Activated CD8-positive, alpha-beta memory T cell treated with anti-CD3 and anti-CD28 coated beads for 4 hours (primary cell): ENCODE results near the gene EFCAB12.
"Not testable (repeated sequence)": the region's sequence is repeated elsewhere in the genome, so short reads cannot be mapped to it uniquely, and the experiment has no call there.

Experiments
- DNase-seq, 2 donors: peaks; one replicate each; pipeline ENCODE4 v3.0.0-alpha.2; 2020; ENCODE audit warnings: low read depth in 2 of 2

The EFCAB12 gene

GRCh38 chr3:129421236-129421883, 7.1 kb downstream of the EFCAB12 start:
- no peak for DNase-seq

GRCh38 chr3:129419476-129419875, 9.0 kb downstream of the EFCAB12 start:
- no peak for DNase-seq

- DNase-seq, result no peak
Measured at GRCh38 chr3:129418041-129418973, 10.1 kb downstream of the EFCAB12 start.

GRCh38 chr3:129417326-129417725, 11.1 kb downstream of the EFCAB12 start:
- DNase-seq, result no peak

GRCh38 chr3:129416415-129416814, 12.0 kb downstream of the EFCAB12 start:
- DNase-seq, result no peak

GRCh38 chr3:129415830-129416229, 12.6 kb downstream of the EFCAB12 start:
- DNase-seq, result no peak

- no peak for DNase-seq
Measured at GRCh38 chr3:129415378-129415777, 13.1 kb downstream of the EFCAB12 start.

- no peak for DNase-seq
Measured at GRCh38 chr3:129413687-129414506, 14.5 kb downstream of the EFCAB12 start.

GRCh38 chr3:129413238-129413637, 15.2 kb downstream of the EFCAB12 start:
- DNase-seq, result not testable (repeated sequence)

GRCh38 chr3:129412542-129413198, 15.8 kb downstream of the EFCAB12 start:
- DNase-seq, result no peak

GRCh38 chr3:129410971-129411370, 17.5 kb downstream of the EFCAB12 start:
- no peak for DNase-seq

- DNase-seq, result no peak
Measured at GRCh38 chr3:129409541-129409940, 18.9 kb downstream of the EFCAB12 start.

- DNase-seq, result no peak
Measured at GRCh38 chr3:129404610-129405009, 23.8 kb downstream of the EFCAB12 start.

- no peak for DNase-seq
Measured at GRCh38 chr3:129404130-129404529, 24.3 kb downstream of the EFCAB12 start.

GRCh38 chr3:129403450-129403849, 25.0 kb downstream of the EFCAB12 start:
- no peak for DNase-seq

GRCh38 chr3:129402616-129403015, 25.8 kb downstream of the EFCAB12 start:
- DNase-seq, result no peak

- DNase-seq, result no peak
Measured at GRCh38 chr3:129402210-129402609, 26.2 kb downstream of the EFCAB12 start.

GRCh38 chr3:129399895-129400357, 28.5 kb downstream of the EFCAB12 start:
- DNase-seq, result no peak

- peak; percentile 48 to 62 for DNase-seq
Measured at GRCh38 chr3:129399145-129399894, 29.1 kb downstream of the EFCAB12 start.

- no peak for DNase-seq
Measured at GRCh38 chr3:129398803-129399144, 29.7 kb downstream of the EFCAB12 start.
